Measurements from ENCODE around the gene KIAA1958.
A peak's percentile ranks its signal among the peaks of the same experiment; 100 is the strongest.
"Not testable (repeated sequence)": the region's sequence is repeated elsewhere in the genome, so short reads cannot be mapped to it uniquely, and the experiment has no call there.

Gene KIAA1958

DNA sequence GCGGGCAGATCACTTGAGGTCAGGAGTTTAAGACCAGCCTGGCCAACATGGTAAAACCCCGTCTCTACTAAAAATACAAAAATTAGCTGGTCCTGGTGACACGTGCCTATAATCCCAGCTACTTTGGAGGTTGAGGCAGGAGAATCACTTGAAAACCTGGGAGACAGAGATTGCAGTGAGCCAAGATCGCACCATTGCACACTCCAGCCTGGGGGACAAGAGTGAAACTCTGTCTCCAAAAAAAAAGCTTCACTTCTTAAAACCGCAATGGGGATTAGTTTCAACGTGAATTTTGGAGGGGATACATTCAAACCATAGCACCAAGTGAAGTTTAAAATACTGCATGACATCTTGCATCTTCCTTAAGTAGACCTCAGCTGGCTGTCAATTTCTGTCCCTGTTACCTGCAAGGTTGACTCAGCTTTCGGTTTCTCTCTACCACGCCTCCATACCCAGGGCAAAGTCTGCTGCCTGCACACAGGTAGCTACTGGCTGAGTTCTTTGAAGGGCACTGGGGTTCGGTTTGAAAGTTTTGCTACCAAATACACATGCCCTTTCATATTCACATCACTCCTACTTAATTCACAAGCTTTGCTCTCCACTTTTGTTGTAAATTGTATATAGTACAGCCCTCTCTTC, 69.3 kb downstream of the KIAA1958 start:
- peak; percentile 43 for DNase-seq (ENCODE audit: low spot score)

DNA sequence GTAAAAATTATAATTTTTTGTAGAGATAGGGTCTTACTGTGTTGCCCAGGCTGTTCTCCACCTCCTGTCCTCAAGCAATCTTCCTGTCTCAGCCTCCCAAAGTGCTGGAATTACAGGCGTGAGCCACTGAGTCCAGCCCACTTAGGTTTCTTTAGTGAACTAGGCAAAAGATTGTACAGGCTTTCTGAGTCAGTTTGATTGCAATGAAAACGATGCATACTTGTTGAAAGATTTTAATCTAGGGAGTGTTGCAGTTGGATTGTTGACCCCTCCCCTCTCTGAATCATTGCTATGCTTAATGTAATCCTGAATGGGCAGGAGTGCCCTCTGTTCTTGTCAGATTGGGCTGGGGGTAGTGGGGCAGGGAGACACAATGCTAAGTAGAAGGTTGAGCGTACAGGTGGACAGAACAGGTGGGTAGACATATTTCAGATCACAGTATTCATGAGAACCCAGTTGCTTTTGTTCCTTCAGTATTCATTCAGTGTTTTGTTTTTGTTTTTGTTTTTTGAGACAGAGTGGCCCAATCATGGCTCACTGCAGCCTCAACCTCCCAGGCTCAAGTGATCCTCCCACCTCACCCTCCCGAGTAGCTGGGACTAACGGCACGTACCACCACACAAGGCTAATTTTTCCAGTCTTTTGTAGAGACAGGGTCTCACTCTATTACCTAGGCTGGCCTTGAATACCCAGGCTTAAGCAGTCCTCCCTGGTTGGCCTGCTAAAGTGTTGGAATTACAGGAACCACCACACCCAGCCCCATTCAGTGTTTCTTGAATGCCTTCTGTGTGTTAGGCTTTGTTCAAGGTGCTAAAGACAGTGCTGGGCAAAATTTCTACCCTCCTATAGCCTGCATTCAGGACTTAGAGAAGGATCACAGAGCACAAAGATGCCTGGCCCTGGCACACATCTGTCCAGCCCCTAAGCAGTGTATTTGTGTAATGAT, 70.1 kb downstream of the KIAA1958 start:
- DNase-seq (ENCODE audit: low spot score), result no peak

DNA sequence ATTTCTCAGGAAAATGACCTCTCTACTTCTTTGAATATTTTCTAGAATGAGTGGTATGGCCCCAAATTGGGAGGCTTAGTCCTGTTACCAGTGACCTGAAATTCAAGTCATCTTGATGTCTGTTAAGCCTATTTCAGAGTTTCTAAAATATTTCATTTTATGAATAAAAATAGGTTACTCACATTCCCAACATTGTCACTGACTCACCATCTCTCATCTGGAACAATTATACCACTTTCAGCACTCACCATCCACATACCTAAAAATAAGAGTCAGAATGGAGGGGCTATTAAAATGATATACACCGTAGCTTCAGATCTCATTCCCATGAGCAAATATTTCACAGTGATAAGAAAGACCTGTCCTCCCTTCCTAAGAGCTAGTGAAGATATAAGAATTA, 71.8 kb downstream of the KIAA1958 start:
- DNase-seq (ENCODE audit: low spot score), result no peak

DNA sequence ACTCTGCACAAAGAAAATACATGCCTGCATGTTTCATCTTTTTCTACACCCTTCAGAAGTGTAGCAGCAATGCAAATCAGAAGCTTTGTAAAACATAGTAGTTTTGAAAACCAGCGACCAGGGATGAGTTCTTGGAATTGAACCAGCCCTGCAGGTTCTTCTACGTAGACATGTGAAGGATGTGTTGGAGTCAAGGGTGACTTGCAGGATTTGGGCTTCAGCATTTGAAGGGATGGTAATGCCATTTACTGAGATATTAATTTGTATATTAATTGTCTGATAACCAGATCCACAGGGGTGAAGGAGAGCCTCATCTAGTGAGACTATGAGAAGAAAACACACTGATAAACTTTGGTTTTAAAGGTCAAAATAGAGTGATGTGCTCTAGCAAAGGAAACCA, 72.4 kb downstream of the KIAA1958 start:
- DNase-seq (ENCODE audit: low spot score), result no peak

DNA sequence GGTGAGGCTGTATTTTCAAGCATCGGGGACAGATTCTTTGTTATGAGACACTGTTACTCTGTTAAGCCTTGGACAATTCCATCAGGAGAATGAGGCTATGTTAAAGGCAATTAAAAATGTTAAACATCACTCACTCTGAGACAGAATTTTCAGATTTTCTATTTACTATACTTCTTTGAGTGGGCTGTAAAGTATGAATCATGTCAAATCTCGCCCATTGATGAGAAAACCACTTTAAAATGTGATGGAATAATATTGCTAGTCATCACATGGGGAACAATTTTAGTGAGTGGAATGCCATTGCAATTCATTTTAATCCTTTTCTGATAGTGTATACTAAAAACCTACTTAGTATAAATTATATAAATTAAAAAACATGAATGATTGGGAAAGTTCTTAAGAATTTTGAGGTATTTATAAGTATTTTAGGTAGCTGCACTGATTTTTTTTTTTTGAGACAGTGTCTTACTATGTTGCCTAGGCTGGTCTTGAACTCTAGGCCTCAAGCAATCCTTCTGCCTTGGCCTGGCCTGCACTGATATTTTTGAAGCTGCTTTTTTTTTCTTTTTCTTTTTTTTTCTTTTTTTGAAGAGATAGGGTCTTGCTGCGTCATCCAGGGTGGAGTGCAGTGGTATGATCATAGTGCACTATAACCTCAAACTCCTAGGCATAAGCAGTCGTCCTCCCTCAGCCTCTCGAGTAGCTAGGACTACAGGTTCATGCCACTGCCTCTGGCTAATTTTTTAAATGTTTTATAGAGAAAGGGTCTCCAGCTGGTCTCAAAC, 73.2 kb downstream of the KIAA1958 start:
- DNase-seq (ENCODE audit: low spot score), result no peak

DNA sequence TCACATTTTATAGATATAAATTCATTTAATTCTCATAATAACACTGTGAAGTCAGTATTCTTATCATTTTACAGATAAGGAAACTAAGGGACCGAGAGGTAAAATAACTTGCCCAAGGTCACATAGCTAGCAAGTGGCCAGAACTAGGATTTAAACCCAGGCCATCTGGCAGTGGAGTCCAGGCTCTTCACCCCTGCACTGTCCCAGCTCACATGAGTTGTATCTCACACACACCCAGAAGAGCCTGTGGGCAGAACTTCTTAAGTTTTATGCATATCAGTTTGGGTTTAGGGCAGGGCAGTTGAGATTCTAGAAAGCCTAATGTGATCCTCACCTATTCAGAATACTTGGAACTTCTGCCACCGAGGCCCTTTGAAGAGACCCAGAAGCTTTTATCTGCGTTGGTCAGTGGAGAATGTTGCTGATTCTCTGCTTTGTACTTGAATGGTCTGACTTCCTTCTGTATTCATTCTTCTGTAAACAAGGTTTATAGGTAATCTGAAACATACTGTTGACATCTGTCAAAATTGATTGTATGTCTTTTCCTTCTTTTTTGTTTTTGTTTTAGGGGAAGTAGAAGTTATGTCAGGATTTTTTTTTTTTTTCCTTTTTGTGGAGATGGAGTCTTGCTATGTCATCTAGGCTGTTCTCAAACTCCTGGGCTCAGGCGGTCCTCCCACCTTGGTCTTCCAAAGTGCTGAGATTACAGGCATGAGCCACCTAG, 75.8 kb downstream of the KIAA1958 start:
- DNase-seq (ENCODE audit: low spot score), result no peak

DNA sequence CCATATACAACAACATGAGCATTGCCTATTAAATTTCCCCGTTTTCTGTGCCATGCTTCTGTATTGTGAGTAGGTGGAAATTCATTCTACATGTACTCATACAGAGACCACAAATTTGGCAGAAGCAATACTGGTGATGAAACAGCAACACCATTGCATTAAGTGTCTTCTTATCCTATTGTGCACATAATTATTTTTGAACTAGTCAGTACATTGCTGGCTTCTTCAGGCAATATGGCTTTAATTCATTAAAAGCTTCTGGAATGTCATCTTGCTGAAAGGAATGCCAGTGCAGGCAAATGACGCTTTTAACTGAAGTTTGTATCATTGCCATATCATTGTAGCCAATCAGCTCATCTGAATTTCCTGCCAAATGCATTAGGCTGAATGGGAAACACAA, 82.6 kb downstream of the KIAA1958 start:
- no peak for DNase-seq (ENCODE audit: low spot score)

DNA sequence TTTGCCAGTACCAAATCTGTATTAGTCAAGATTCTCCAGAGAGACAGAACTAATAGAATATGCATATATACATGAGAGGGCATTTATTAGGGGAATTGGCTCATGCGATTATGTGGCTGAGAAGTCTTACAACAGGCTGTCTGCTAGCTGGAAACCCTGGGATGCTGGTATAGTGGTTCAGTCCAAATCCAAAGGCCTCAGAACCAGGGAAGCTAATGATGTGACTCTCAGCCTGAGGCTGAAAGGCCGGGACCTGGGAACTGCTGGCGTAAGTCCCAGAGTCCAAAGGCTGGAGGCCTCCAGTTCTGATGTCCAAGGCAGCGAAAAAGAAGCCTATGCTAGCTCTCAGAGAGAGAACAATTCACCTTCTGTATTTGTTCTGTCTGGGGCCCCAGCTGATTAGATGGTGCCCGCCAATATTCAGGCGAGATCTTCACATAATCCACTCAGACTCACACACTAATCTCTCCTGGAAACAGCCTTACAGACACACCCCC, 84.1 kb downstream of the KIAA1958 start:
- DNase-seq (ENCODE audit: low spot score), result no peak

DNA sequence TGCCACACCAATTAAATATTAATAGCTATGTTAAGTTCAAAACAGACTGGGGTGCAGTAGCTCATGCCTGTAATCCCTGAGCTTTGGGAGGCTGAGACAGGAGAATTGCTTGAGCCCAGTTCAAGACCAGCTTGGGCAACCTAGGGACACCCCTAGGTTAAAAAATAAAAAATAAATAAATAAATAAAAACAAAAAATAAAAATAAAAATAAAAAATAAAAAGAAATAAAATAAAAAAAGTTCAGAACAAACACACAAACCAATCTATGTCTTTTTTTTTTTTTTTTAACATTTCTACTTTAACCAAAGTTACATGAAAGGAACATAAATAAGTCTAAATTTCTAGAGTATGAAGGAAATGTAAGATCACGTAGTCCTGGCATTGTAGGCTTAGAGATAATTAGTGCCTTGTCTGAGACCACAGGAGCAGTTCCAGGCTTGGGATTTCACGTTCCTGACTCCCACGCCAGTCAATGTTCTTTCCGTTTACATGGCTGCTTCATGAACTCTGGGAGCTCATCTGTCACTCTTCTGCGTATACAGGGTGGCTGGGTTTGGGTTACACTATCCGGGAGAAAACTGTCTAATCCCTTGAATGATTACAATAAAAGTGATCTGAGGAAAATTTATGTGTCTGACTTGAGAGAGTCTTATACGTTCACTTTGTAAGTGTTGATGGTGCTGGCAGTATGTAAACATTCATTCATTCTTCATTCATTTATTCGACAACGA, 85.2 kb downstream of the KIAA1958 start:
- no peak for DNase-seq (ENCODE audit: low spot score)

DNA sequence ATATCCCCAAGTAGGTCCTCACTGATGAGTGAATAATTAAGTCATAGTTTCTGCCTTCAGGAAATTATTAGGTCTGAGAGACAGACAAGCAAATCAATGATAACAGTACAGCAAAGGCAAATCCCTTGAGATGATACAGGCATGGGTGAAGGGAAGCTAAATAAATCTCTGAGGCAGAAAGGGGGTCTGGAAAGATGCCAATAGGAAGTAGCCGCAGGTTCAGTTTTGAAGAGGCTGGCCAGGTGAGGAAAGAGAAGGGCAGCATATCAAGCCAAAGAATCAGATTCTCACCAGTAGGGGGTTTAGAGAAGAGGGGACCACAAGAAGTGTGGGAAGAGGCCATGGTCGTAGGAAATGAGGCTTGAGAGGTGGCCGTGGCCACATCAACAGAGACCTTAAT, 85.8 kb downstream of the KIAA1958 start:
- DNase-seq (ENCODE audit: low spot score), result no peak

DNA sequence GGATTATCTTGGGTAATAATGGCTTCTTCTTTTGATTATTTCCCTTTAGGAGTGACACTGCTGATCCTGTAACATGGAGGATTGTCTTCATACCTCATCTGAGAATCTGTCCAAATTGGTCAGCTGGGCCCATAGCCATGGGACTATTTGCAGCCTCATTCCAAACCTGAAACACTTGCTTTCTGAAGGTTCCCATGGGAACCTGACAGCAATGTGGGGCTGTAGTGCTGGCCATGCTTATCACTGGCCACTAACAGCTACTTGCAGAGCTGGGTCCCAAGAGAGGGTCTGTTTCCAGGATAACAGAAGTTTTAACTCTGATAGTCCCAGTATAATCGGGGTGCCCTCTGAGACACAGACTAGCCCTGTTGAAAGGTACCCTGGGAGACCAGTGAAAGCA, 87.4 kb downstream of the KIAA1958 start:
- no peak for DNase-seq (ENCODE audit: low spot score)

DNA sequence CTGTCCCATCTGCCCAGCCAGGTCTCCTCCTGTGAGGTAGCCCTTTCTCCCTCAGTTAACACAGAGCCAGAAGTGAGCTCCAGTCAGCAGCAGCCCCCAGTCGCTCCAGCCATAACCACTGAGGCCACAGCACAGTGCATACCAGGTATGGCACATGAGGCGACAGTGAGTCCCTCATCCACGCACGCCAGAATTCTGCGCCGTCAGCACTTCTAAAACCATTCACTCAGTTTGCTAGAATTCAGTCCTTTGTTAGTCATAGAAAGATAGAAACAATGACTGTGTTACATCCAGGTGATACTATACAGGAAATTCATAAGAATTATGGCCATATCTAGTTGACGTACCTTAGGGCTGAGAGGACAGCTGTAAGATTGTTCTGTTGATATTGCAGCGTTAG, 88.5 kb downstream of the KIAA1958 start:
- no peak for DNase-seq (ENCODE audit: low spot score)

DNA sequence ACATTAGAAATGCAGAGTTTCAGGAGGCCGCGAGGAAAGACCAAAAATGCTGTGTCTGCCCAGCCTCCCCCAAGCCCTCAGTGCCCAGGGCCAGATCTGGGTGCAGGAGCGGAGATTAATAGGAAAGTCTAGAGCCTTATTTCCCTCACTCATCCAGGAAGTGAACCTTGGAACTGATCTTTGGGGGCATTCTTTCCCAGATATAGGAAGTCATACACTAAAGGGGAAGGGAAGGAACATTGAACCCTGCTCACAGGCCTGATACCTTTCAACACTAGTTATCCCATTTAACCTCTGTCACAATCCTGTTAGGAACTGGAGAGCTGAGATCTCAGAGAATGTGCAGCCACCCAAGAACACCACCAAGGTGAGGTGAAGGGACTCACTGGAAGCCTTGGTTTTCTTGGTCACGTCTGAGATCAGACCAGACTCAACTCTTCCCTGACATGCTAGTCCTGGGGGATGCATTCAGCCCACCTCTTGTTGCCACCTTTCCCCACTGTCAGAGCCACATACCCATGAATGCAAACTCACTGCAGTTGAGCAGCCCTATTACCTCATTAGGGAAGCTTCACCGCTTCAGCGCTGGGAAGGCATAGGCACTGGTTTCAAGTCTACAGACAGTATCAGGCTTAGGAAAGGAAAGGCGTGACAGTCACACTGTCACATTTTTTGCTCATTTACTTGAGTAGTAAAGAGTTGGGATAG, 95.0 kb downstream of the KIAA1958 start:
- no peak for DNase-seq (ENCODE audit: low spot score)

DNA sequence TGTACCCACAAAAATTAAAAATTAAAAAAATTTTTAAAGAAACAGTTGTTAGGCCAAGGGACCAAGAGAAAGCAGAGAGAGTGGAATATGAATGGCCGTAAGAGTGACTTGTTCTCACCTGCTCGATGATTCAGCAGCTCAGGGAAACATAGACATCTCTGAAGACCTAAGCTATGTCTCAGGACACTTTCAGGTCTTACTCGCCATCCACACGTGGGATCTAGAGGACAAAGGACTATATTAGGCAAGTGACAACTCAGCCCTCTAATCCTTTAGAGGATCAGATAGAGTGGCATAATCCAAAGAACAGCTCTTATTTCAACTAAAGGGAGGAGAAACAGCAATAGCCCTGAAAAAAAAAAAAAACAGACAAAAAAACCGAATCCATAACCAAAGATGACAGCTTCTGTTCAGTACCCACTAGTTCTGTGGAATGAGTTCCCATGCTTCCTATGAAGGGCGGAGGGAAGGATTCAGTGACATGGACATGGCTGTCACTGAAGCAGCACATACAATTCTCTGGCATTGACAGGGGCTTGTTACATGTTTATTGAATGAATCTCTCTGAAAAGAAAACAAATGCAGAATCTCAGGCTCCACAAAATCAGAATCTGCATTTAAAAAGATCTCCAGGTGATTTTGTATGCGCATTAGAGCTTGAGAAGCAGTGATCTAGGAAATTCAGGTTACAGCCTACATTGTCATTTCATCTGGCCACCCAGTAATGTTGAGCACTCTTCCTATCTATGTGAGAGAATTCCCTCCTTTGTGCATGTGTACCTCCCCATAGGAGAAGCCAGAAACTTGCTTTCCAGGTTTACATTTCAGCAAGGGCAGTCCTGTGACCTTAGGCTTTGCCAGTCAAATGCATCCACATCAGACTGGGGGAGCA, 96.0 kb downstream of the KIAA1958 start:
- DNase-seq (ENCODE audit: low spot score), result no peak

DNA sequence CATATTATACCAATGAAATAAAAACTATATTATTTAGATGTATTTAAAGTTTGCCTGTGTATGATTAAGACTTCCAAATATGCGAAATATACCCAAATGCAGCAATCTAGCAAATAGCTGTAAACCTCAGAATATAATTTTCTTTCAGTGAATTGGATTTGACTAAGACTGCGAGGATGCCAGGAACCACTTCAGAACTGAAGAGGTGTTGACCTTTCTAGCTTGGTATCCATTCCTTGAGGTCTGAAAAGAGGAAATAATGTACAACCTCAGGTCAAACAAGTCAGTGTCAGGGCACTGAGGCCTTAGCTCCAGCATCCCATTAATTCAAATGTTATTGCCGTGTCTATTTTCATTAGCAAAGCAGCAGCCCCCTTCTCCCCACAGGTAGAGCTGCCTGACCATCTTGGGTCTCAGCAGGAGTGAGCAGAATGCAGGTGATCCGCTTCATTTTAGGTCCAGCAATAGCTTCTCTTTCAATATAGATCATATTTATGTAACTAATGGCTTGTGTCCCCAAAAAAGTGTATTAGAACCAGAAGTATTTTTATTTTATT, 100.0 kb downstream of the KIAA1958 start:
- DNase-seq (ENCODE audit: low spot score), result no peak

DNA sequence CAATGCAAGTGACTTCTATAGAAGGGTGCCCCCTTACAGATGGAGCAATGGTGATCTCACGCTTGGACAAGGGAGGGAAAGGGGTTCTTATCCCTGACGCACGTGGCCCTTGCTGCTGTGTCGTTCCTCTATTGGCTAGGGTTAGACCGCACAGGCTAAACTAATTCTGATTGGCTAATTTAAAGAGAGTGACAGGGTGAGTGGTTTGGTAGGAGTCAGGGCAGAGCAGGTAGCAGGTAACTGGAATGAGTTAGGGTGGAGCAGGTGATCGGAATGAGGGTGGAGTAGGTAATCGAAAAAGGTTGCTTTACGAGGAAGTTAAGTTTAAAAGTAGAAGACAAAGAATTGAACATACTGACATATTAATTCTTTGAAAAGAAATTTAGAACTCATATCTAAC, 105.2 kb downstream of the KIAA1958 start:
- not testable (repeated sequence) for DNase-seq (ENCODE audit: low spot score)

DNA sequence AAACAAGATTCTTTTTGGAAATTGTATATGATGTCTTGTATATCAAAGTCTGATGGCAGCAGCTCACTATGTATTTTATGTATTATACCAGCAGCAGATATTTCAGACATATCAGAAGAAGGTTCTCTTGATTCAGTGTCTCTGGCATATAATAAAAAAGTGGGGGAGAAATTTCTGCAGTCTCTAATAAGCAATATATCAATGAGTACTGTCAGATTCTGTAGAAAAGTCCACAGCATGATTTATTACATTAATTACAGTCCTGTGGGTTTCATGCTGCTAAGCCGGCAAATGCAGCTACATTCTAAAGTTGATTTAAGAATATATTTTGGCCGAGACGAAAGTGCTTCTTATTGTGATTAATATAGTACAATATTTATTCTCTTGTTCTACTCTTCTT, 113.1 kb downstream of the KIAA1958 start:
- DNase-seq (ENCODE audit: low spot score), result no peak

DNA sequence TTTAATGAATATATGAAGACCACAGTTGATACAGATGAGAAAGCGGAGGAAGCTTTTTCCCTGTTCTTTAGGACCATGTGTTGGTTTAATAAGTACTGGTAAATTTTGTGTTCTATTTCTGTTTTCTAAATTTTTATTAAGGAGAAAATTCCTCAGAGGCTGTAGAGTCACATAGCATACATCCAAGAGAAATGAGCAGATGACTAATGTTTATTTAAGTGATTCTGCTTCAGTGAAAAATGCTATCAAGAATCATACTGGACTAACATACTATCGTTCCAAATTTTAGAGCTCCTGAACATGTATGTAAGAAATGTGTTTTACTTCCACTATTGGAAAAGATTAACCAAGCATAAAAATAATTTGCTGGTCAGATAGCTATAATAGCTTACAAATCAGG, 115.0 kb downstream of the KIAA1958 start:
- no peak for DNase-seq (ENCODE audit: low spot score)

DNA sequence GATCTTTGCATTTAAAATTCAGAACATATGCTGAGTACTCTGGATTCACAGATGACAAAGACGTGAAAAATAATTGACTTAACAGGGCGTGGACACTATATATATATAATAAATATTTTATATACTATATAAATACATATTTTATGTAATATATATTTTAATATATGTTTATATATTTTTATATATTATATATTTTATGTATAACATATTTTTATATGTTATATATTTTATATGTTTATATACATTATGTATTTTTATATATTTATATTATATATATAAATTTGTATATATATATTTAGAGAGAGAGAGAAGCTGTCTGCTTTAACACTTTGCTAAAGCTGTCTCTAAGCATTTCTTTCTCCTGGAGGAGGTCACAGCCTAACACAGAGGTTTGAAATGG, 118.2 kb downstream of the KIAA1958 start:
- DNase-seq (ENCODE audit: low spot score), result no peak
